Fibroblast of pulmonary artery (primary cell): ENCODE results near the gene IFT74.
A peak's percentile ranks its signal among the peaks of the same experiment; 100 is the strongest.

Experiments
- DNase-seq: peaks from one replicate; pipeline ENCODE4 v3.0.0-alpha.2; 2010; ENCODE audit warnings: low read depth
- H3K4me3 ChIP-seq: replicated peaks from 2 replicates; pipeline ENCODE4 v1.5.1; 2011; ENCODE audit warnings: low read depth, mild to moderate bottlenecking, control low read depth, low read length, moderate library complexity
- CTCF ChIP-seq: IDR thresholded peaks from 2 replicates; pipeline ENCODE4 v1.5.1; 2011; ENCODE audit warnings: mild to moderate bottlenecking, control low read depth, low read length, inconsistent platforms; ENCODE audit errors: missing control alignments

Gene IFT74

GRCh38 chr9:26937816-26938371 lies 18.3 kb upstream of the IFT74 start:
- DNase-seq = no peak
- H3K4me3 ChIP-seq = no peak overlapping the region
- no peak for TF ChIP-seq CTCF

- no peak for DNase-seq
- no peak for TF ChIP-seq CTCF
- no peak overlapping the region for H3K4me3 ChIP-seq
These were observed 16.1 kb upstream of the IFT74 start for GRCh38 chr9:26939955-26940711.

GRCh38 chr9:26940779-26941178 lies 15.4 kb upstream of the IFT74 start:
- no peak for TF ChIP-seq CTCF
- no peak overlapping the region for H3K4me3 ChIP-seq
- no peak for DNase-seq

- TF ChIP-seq CTCF = no peak
- H3K4me3 ChIP-seq = peak overlapping the region; percentile 94
- DNase-seq = no peak
These were observed 10.6 kb upstream of the IFT74 start for GRCh38 chr9:26945591-26945990.

GRCh38 chr9:26946753-26947727 lies 9.2 kb upstream of the IFT74 start, which contains the start of gene PLAA:
PLAA (minus strand) TSS chr9:26947242; CDS start chr9:26947045, 197 bp downstream.
- peak; percentile 90 for DNase-seq
- no peak for TF ChIP-seq CTCF
- H3K4me3 ChIP-seq = peak within 1 kb of the TSS; percentile 94

- H3K4me3 ChIP-seq = peak overlapping the region; percentile 94
- no peak for DNase-seq
- no peak for TF ChIP-seq CTCF
These were observed 8.5 kb upstream of the IFT74 start for GRCh38 chr9:26947736-26948135.
